ENCODE results near the gene MYO9B.

Gene MYO9B

GRCh38 chr19:17041976-17042375 lies 33.6 kb upstream of the MYO9B start:
- DNase-seq, result no peak
- no peak overlapping the region for H3K27ac ChIP-seq (ENCODE audit: insufficient read depth, low read length, poor library complexity, severe bottlenecking)
- no peak overlapping the region for H3K4me3 ChIP-seq (ENCODE audit: insufficient read depth, low read depth, low read length, poor library complexity, severe bottlenecking)
- H3K36me3 ChIP-seq (ENCODE audit: control insufficient read depth, insufficient read depth, low read length), result no peaks in the 10 kb centered on the region
- H3K27me3 ChIP-seq (replicated peaks; ENCODE audit: control insufficient read depth, insufficient read depth, low read length, poor library complexity, severe bottlenecking), result no peaks in the 10 kb centered on the region
- no peaks in the 10 kb centered on the region for H3K9me3 ChIP-seq (ENCODE audit: control insufficient read depth, low read length)
- no peaks in the 10 kb centered on the region for H3K4me1 ChIP-seq (ENCODE audit: control insufficient read depth, insufficient read depth, low read length, poor library complexity, severe bottlenecking)

GRCh38 chr19:17043744-17044143 lies 31.8 kb upstream of the MYO9B start:
- Histone ChIP-seq H3K27ac (ENCODE audit: insufficient read depth, low read length, poor library complexity, severe bottlenecking) (no peak overlapping the region), H3K36me3 (ENCODE audit: control insufficient read depth, insufficient read depth, low read length) (no peaks in the 10 kb centered on the region), H3K27me3 (replicated peaks; ENCODE audit: control insufficient read depth, insufficient read depth, low read length, poor library complexity, severe bottlenecking) (no peaks in the 10 kb centered on the region), H3K4me1 (ENCODE audit: control insufficient read depth, insufficient read depth, low read length, poor library complexity, severe bottlenecking) (no peaks in the 10 kb centered on the region), H3K9me3 (ENCODE audit: control insufficient read depth, low read length) (no peaks in the 10 kb centered on the region), H3K4me3 (ENCODE audit: insufficient read depth, low read depth, low read length, poor library complexity, severe bottlenecking) (no peak overlapping the region)
- no peak for DNase-seq

DNA sequence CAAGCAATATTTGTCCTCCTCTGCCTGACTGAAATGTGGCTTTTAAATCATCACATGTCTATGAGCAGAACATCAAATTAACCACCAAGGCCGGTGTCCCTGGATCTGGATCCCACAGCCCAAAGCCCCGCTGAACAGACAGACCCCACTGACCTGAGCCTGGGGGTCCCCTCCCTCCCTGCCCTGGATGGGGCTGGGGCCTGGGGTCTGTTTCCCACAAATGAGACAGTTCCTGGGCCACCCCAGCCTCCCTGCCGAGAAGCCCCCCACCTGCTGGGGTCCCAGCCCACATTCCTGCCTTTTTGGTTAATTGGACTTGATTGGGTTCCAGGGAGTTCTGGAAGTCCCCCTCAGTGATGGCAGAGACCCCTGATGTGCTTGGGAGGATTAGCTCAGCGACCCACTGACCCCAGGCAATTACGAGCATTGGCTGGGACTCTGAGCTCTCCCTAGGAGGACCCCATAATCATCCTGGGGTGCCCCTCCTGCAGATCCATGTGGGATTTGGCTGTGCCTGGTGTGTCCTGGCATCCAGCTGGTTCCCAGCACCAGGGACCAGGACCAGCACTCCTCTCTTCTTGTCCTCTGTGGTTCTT lies 29.6 kb upstream of the MYO9B start:
- H3K4me3 ChIP-seq (ENCODE audit: insufficient read depth, low read depth, low read length, poor library complexity, severe bottlenecking), result no peak overlapping the region
- peaks cover 17% of the 10 kb centered on the region for H3K36me3 ChIP-seq (ENCODE audit: control insufficient read depth, insufficient read depth, low read length)
- no peaks in the 10 kb centered on the region for H3K4me1 ChIP-seq (ENCODE audit: control insufficient read depth, insufficient read depth, low read length, poor library complexity, severe bottlenecking)
- no peak overlapping the region for H3K27ac ChIP-seq (ENCODE audit: insufficient read depth, low read length, poor library complexity, severe bottlenecking)
- no peak for DNase-seq
- H3K9me3 ChIP-seq (ENCODE audit: control insufficient read depth, low read length), result no peaks in the 10 kb centered on the region
- no peaks in the 10 kb centered on the region for H3K27me3 ChIP-seq (replicated peaks; ENCODE audit: control insufficient read depth, insufficient read depth, low read length, poor library complexity, severe bottlenecking)

DNA sequence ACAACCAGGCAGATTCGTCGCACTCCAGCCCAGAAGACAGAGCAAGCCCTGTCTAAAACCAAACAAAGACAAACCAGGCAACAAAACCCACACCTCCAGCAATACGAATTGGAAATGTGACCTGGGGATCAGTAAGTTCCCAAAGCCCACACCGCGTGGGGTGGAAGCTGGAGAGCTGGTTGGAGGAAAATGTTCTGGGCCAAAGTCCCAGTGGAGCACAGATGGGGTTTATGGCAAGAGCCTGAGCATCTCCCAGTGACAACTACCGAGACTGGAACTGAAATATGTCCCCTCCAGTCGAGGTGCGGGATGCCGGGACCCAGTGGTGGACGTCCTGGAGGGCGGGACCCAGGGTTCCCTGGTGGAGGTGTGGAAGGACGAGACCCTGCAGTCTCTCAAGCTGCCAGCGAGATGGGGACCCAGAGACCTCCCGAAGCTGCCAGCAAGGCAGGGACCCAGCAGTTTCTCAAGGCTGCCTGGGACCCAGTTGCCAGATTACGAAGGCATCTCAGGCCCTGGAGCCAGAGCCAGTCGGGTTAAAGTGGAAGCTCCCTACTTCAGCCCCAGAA lies 26.6 kb upstream of the MYO9B start:
- Histone ChIP-seq H3K36me3 (ENCODE audit: control insufficient read depth, insufficient read depth, low read length) (peaks cover 30% of the 10 kb centered on the region), H3K27me3 (replicated peaks; ENCODE audit: control insufficient read depth, insufficient read depth, low read length, poor library complexity, severe bottlenecking) (no peaks in the 10 kb centered on the region), H3K27ac (ENCODE audit: insufficient read depth, low read length, poor library complexity, severe bottlenecking) (no peak overlapping the region), H3K4me1 (ENCODE audit: control insufficient read depth, insufficient read depth, low read length, poor library complexity, severe bottlenecking) (no peaks in the 10 kb centered on the region), H3K9me3 (ENCODE audit: control insufficient read depth, low read length) (no peaks in the 10 kb centered on the region), H3K4me3 (ENCODE audit: insufficient read depth, low read depth, low read length, poor library complexity, severe bottlenecking) (no peak overlapping the region)
- no peak for DNase-seq

- Histone ChIP-seq H3K4me3 (ENCODE audit: insufficient read depth, low read depth, low read length, poor library complexity, severe bottlenecking) (no peak overlapping the region), H3K9me3 (ENCODE audit: control insufficient read depth, low read length) (no peaks in the 10 kb centered on the region), H3K4me1 (ENCODE audit: control insufficient read depth, insufficient read depth, low read length, poor library complexity, severe bottlenecking) (no peaks in the 10 kb centered on the region), H3K27me3 (replicated peaks; ENCODE audit: control insufficient read depth, insufficient read depth, low read length, poor library complexity, severe bottlenecking) (no peaks in the 10 kb centered on the region), H3K36me3 (ENCODE audit: control insufficient read depth, insufficient read depth, low read length) (peaks cover 33% of the 10 kb centered on the region), H3K27ac (ENCODE audit: insufficient read depth, low read length, poor library complexity, severe bottlenecking) (no peak overlapping the region)
- no peak for DNase-seq
Measured at GRCh38 chr19:17049711-17050280, 25.8 kb upstream of the MYO9B start.

DNA sequence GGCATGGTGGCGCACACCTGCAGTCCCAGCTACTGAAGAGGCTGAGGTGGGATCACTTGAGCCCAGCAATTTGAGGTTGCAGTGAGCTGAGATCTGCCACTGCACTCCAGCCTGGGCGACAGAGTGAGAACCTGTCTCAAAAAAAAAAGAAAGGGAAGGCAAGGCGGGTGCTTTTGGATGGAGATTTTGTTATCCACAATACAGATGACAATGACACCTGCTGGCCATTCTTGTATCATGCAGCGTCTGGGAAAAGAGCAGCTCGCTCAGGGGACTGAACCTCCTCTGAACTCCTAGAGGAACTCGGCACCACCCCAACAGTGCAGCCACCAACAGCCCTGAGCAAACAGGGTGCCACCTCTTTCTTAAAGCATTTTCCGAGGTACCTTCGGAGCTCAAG lies 23.1 kb upstream of the MYO9B start:
- Histone ChIP-seq H3K4me1 (ENCODE audit: control insufficient read depth, insufficient read depth, low read length, poor library complexity, severe bottlenecking) (no peaks in the 10 kb centered on the region), H3K9me3 (ENCODE audit: control insufficient read depth, low read length) (no peaks in the 10 kb centered on the region), H3K27me3 (replicated peaks; ENCODE audit: control insufficient read depth, insufficient read depth, low read length, poor library complexity, severe bottlenecking) (no peaks in the 10 kb centered on the region), H3K36me3 (ENCODE audit: control insufficient read depth, insufficient read depth, low read length) (peaks cover 42% of the 10 kb centered on the region), H3K4me3 (ENCODE audit: insufficient read depth, low read depth, low read length, poor library complexity, severe bottlenecking) (no peak overlapping the region), H3K27ac (ENCODE audit: insufficient read depth, low read length, poor library complexity, severe bottlenecking) (no peak overlapping the region)
- DNase-seq, result no peak

DNA sequence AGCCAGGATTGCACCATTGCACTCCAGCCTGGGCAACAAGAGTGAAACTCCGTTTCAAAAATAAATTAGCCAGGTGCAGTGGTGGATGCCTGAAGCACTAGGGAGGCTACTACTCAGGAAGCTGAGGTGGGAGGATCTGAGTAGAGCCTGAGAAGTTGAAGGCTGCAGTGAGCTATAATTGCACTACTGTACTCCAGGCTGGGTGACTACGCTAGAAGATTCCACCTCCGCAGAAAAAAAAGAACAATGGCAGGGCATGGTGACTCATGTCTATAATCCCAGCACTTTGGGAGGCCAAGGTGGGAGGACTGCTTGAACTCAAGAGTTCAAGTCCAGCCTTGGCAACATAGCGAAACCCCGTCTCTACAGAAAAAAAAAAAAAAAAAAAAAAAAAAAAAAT lies 20.8 kb upstream of the MYO9B start:
- no peak overlapping the region for H3K27ac ChIP-seq (ENCODE audit: insufficient read depth, low read length, poor library complexity, severe bottlenecking)
- H3K27me3 ChIP-seq (replicated peaks; ENCODE audit: control insufficient read depth, insufficient read depth, low read length, poor library complexity, severe bottlenecking), result no peaks in the 10 kb centered on the region
- peaks cover 56% of the 10 kb centered on the region for H3K36me3 ChIP-seq (ENCODE audit: control insufficient read depth, insufficient read depth, low read length)
- H3K4me3 ChIP-seq (ENCODE audit: insufficient read depth, low read depth, low read length, poor library complexity, severe bottlenecking), result no peak overlapping the region
- no peaks in the 10 kb centered on the region for H3K4me1 ChIP-seq (ENCODE audit: control insufficient read depth, insufficient read depth, low read length, poor library complexity, severe bottlenecking)
- no peak for DNase-seq
- H3K9me3 ChIP-seq (ENCODE audit: control insufficient read depth, low read length), result no peaks in the 10 kb centered on the region

- Histone ChIP-seq H3K27ac (ENCODE audit: insufficient read depth, low read length, poor library complexity, severe bottlenecking) (no peak overlapping the region), H3K4me3 (ENCODE audit: insufficient read depth, low read depth, low read length, poor library complexity, severe bottlenecking) (no peak overlapping the region), H3K9me3 (ENCODE audit: control insufficient read depth, low read length) (no peaks in the 10 kb centered on the region), H3K36me3 (ENCODE audit: control insufficient read depth, insufficient read depth, low read length) (peaks cover 55% of the 10 kb centered on the region), H3K27me3 (replicated peaks; ENCODE audit: control insufficient read depth, insufficient read depth, low read length, poor library complexity, severe bottlenecking) (no peaks in the 10 kb centered on the region), H3K4me1 (ENCODE audit: control insufficient read depth, insufficient read depth, low read length, poor library complexity, severe bottlenecking) (no peaks in the 10 kb centered on the region)
- no peak for DNase-seq
Measured at GRCh38 chr19:17055636-17056035, 19.9 kb upstream of the MYO9B start.

DNA sequence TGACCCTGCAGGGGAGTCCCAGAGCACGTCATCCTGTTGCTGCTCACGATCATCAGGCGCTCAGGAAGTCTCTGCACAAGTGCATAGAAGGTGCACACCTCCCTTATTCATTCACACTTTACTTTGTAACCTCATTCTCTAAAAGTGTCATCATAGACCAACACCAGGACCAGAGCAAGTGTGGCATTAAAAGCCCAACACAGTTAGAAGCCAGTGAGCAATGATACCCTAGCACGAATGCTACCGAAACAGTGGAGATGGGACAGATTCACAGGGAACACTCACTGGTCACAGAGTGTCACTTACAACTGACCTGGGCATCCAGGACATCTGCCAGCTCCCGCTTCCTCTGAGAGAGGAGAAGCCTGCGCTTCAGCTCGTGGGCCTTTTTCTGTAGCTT lies 17.3 kb upstream of the MYO9B start:
- Histone ChIP-seq H3K9me3 (ENCODE audit: control insufficient read depth, low read length) (no peaks in the 10 kb centered on the region), H3K27me3 (replicated peaks; ENCODE audit: control insufficient read depth, insufficient read depth, low read length, poor library complexity, severe bottlenecking) (no peaks in the 10 kb centered on the region), H3K36me3 (ENCODE audit: control insufficient read depth, insufficient read depth, low read length) (peaks cover 50% of the 10 kb centered on the region), H3K4me3 (ENCODE audit: insufficient read depth, low read depth, low read length, poor library complexity, severe bottlenecking) (no peak overlapping the region), H3K4me1 (ENCODE audit: control insufficient read depth, insufficient read depth, low read length, poor library complexity, severe bottlenecking) (no peaks in the 10 kb centered on the region), H3K27ac (ENCODE audit: insufficient read depth, low read length, poor library complexity, severe bottlenecking) (no peak overlapping the region)
- DNase-seq, result no peak

- no peak for DNase-seq
- H3K36me3 ChIP-seq (ENCODE audit: control insufficient read depth, insufficient read depth, low read length), result peaks cover 35% of the 10 kb centered on the region
- H3K4me3 ChIP-seq (ENCODE audit: insufficient read depth, low read depth, low read length, poor library complexity, severe bottlenecking), result no peak overlapping the region
- H3K9me3 ChIP-seq (ENCODE audit: control insufficient read depth, low read length), result no peaks in the 10 kb centered on the region
- H3K4me1 ChIP-seq (ENCODE audit: control insufficient read depth, insufficient read depth, low read length, poor library complexity, severe bottlenecking), result peaks cover 3% of the 10 kb centered on the region
- no peak overlapping the region for H3K27ac ChIP-seq (ENCODE audit: insufficient read depth, low read length, poor library complexity, severe bottlenecking)
- no peaks in the 10 kb centered on the region for H3K27me3 ChIP-seq (replicated peaks; ENCODE audit: control insufficient read depth, insufficient read depth, low read length, poor library complexity, severe bottlenecking)
Measured at GRCh38 chr19:17060802-17061201, 14.8 kb upstream of the MYO9B start.

Data from effector memory CD4-positive, alpha-beta T cell (primary cell).